ENCODE results near the gene FAM89B.

FAM89B gene

DNA sequence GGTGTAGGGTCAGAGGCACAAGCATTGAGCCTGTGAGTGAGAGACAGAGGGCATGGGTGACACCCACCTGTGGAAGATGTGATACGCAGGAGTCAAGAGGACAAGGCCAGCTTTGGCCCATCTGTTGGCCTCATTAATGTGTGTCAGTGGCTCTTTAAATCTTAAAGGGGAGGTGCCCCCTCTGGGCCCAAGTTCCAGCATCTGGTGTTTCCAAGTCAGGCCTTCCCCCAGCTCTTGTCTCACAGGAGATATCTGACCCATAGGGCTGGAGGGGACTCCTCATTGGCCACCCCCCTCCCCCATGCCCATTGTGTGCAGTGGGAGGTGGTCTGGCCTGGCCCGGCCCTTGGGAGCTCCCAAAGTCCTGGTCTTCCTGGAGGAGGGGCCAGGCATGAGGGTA lies 14.3 kb downstream of the FAM89B start:
- Mint-ChIP-seq H3K9me3 (no peaks in the 10 kb centered on the region), H3K27me3 (ENCODE audit: low read depth, poor library complexity) (peaks cover 57% of the 10 kb centered on the region), H3K27ac (no peak overlapping the region), H3K4me1 (peaks cover 62% of the 10 kb centered on the region), H3K36me3 (ENCODE audit: low read depth) (peaks cover 5% of the 10 kb centered on the region), H3K4me3 (no peak overlapping the region)
- TF ChIP-seq, protein P1, sequence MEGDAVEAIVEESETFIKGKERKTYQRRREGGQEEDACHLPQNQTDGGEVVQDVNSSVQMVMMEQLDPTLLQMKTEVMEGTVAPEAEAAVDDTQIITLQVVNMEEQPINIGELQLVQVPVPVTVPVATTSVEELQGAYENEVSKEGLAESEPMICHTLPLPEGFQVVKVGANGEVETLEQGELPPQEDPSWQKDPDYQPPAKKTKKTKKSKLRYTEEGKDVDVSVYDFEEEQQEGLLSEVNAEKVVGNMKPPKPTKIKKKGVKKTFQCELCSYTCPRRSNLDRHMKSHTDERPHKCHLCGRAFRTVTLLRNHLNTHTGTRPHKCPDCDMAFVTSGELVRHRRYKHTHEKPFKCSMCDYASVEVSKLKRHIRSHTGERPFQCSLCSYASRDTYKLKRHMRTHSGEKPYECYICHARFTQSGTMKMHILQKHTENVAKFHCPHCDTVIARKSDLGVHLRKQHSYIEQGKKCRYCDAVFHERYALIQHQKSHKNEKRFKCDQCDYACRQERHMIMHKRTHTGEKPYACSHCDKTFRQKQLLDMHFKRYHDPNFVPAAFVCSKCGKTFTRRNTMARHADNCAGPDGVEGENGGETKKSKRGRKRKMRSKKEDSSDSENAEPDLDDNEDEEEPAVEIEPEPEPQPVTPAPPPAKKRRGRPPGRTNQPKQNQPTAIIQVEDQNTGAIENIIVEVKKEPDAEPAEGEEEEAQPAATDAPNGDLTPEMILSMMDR (IDR thresholded peaks at IDR 0.05): no peak
- peak; percentile 52 for DNase-seq

DNA sequence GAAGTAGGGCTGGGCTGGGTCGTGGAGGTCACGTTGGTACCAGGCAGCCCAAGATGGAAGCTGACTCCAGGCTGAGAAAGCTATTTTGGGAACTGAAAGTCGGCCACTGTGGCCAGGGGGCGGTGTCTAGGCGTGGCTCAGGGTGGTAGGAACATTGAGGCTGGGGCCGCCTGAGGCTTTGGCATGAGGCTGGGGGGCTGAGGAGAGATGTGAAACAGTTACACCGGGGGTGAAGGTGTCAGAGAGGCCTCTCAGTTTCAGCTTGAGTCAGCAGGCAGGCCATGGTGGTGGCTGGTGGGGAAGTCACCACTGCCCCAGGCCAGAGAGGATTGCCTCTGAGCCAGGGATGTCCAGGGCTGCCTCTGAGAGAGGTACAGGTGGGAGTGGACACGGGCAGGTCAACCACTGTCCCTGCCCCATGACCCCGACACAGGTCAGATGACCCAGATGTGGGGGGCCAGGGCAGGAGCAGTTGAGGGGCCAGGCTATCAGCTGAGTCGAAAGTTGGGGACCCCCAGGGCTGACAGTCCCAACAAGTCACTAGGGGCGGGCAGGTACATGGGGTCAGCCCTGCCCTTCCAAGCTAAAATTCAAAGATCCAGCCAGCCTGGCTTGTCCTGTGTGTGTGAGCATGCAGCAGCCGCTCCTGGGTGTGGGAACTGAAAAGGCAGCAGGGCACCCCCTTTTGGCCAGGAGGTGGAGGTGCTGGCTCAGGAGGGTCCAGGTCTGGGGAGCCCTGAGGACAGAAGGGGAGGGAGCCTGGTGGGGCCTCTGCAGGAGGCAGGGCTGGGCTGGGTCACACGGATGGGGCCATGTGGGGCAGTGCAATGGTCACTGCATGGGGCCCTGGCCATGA lies 16.1 kb downstream of the FAM89B start:
- H3K27me3 Mint-ChIP-seq (ENCODE audit: low read depth, poor library complexity): peaks cover 50% of the 10 kb centered on the region
- H3K4me3 Mint-ChIP-seq: no peak overlapping the region
- H3K27ac Mint-ChIP-seq: peak overlapping the region; percentile 39
- H3K9me3 Mint-ChIP-seq: no peaks in the 10 kb centered on the region
- peaks cover 70% of the 10 kb centered on the region for H3K4me1 Mint-ChIP-seq
- DNase-seq: no peak
- peaks cover 5% of the 10 kb centered on the region for H3K36me3 Mint-ChIP-seq (ENCODE audit: low read depth)
- TF ChIP-seq, protein P1 (IDR thresholded peaks at IDR 0.05): peak; percentile 43

DNA sequence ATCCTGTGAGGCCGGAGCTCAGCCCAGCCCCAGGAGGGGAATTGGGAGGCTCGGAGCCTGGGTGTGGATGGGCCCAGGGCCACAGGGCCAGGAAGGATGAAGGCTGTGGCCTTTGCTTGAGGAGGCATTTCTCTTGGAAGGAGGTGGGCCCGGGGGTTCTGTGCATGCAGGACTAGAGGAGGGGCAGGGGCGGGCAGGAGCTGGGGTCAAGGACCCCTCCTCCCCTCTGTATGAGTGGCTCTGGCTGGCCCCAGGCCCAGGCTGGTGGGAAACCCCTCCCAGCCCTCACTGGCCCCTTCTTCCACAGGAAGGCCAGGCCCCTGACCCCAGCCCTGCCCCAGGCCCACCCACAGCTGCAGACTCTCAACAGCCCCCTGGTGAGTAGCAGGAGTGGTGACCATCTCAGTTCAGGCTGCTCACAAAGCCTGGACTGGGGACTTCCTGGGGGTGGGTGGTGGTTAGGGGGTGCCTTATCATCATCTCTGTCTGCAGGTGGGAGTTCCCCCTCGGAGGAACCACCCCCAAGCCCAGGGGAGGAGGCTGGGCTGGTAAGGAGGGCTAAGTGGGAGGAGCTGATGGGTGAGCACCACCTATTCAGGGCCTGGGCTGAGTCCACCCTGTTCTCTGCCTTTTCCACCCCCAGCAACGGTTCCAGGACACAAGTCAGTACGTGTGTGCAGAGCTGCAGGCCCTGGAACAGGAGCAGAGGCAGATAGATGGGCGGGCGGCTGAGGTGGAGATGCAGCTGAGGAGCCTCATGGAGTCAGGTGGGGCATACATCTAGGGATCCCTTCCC lies 17.3 kb downstream of the FAM89B start:
- Mint-ChIP-seq H3K27me3 (ENCODE audit: low read depth, poor library complexity) (peaks cover 51% of the 10 kb centered on the region), H3K4me1 (peaks cover 71% of the 10 kb centered on the region), H3K27ac (no peak overlapping the region), H3K36me3 (ENCODE audit: low read depth) (peaks cover 5% of the 10 kb centered on the region), H3K9me3 (no peaks in the 10 kb centered on the region), H3K4me3 (no peak overlapping the region)
- TF ChIP-seq, protein P1 (IDR thresholded peaks at IDR 0.05): no peak
- DNase-seq: no peak

DNA sequence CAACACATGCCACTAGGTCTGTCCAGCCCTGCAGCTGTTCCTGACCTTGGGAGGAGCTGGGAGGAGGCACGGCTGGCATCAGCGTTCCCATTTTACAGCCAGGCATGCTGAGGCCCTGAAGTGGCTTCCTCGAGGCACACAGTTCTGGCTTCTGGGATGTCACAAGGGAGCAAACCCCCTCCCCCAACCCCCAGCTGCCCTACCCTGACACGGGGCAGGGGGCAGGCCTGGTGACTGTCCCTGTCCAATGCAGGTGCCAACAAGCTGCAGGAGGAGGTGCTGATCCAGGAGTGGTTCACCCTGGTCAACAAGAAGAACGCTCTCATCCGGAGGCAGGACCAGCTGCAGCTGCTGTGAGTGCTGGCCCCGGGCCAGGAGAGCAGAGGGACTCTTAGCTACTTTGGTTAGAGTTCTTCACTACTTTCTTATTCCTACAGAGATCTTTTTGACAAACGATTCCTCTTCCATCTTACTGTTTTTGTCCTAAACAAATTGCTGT lies 18.0 kb downstream of the FAM89B start:
- TF ChIP-seq, protein P1 (IDR thresholded peaks at IDR 0.05): no peak
- Mint-ChIP-seq H3K27me3 (ENCODE audit: low read depth, poor library complexity) (peaks cover 50% of the 10 kb centered on the region), H3K4me1 (peaks cover 74% of the 10 kb centered on the region), H3K36me3 (ENCODE audit: low read depth) (peaks cover 5% of the 10 kb centered on the region), H3K4me3 (no peak overlapping the region), H3K27ac (no peak overlapping the region), H3K9me3 (no peaks in the 10 kb centered on the region)
- no peak for DNase-seq

DNA sequence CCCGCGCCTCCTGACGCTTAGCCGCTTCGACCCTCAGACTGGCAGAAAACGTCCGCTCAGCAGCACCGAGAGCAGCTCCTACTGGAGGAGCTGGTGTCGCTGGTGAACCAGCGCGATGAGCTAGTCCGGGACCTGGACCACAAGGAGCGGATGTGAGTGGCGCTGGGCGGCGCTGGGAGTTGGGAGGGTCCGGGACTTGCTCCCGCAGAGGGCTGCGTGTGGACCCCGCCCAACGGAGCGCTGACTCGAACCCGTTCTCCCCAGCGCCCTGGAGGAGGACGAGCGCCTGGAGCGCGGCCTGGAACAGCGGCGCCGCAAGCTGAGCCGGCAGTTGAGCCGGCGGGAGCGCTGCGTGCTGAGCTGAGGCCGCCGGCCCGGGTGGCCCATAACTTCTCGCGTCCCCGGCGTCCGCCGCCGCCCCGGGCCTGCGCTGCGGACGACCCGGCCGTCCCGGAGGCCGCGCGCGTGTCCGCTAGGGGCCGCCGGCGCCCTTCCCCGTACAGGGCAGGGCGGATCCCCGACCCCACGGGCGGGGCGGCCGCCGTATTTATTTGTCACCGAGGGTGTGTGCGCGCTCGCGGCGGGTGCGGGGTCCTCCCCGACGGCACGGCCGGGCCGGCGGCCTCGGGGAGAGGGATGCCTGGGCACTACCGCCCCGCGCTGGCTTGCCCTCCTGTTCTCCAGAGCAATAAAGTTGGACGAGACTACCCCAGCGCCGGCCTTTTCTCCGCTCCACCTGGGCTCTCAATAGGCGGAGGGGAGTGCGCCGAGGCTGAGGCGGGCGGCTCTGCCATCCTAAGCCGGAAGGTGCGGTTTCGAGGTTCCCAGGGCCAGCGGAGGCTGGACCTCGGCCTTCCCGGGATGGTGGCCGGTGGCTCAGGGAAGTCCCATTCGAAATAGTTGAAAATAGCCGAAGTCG lies 19.9 kb downstream of the FAM89B start:
- H3K27ac Mint-ChIP-seq: no peak overlapping the region
- peaks cover 59% of the 10 kb centered on the region for H3K4me1 Mint-ChIP-seq
- peak overlapping the region; percentile 59 for H3K4me3 Mint-ChIP-seq
- H3K9me3 Mint-ChIP-seq: no peaks in the 10 kb centered on the region
- TF ChIP-seq, protein P1 (IDR thresholded peaks at IDR 0.05): no peak
- DNase-seq: peak; percentile 72
- peaks cover 5% of the 10 kb centered on the region for H3K36me3 Mint-ChIP-seq (ENCODE audit: low read depth)
- H3K27me3 Mint-ChIP-seq (ENCODE audit: low read depth, poor library complexity): peaks cover 47% of the 10 kb centered on the region
